Endodermal cell (in vitro differentiated cells): ENCODE results near the gene PXDN. TPM values are rescaled to one million over a fixed set of nuclear protein-coding genes. Genes with fewer than 3 reads are reported as not detected.

Experiments
- DNase-seq: peaks from one replicate; pipeline ENCODE4 v3.0.0-alpha.2; 2017
- H3K27ac ChIP-seq: 2 replicates; pipeline ENCODE4 v1.5.1; 2013; ENCODE audit warnings: mild to moderate bottlenecking, low read depth, low read length, moderate library complexity
- H3K27me3 ChIP-seq: 2 replicates; pipeline ENCODE4 v1.6.1; 2013; ENCODE audit warnings: mild to moderate bottlenecking, low read length, moderate library complexity; ENCODE audit not compliant: insufficient read depth, control insufficient read depth, poor library complexity, severe bottlenecking
- H3K36me3 ChIP-seq: 2 replicates; pipeline ENCODE4 v1.7.0; 2013; ENCODE audit warnings: mild to moderate bottlenecking, low read length, moderate library complexity; ENCODE audit not compliant: control insufficient read depth, insufficient read depth
- H3K4me1 ChIP-seq: one replicate; pipeline ENCODE4 v1.7.0; 2013; ENCODE audit warnings: low read length; ENCODE audit not compliant: control insufficient read depth, insufficient read depth
- H3K4me3 ChIP-seq: 2 replicates; pipeline ENCODE4 v1.5.1; 2013; ENCODE audit warnings: mild to moderate bottlenecking, low read length, moderate library complexity
- H3K9ac ChIP-seq: 2 replicates; pipeline ENCODE4 v1.6.1; 2013; ENCODE audit warnings: mild to moderate bottlenecking, low read length, moderate library complexity; ENCODE audit not compliant: poor library complexity, severe bottlenecking; ENCODE audit errors: extremely low read depth
- H3K9me3 ChIP-seq: 2 replicates; pipeline ENCODE4 v1.6.1; 2013; ENCODE audit warnings: mild to moderate bottlenecking, low read length, moderate library complexity; ENCODE audit not compliant: control insufficient read depth
- H3K27ac Mint-ChIP-seq: 2 replicates; pipeline ENCODE4 v1.8.0; 2020; ENCODE audit warnings: mixed read lengths
- H3K27me3 Mint-ChIP-seq: 2 replicates; pipeline ENCODE4 v1.8.0; 2021; ENCODE audit warnings: mild to moderate bottlenecking, mixed read lengths; ENCODE audit not compliant: insufficient read depth
- H3K36me3 Mint-ChIP-seq: 2 replicates; pipeline ENCODE4 v1.8.0; 2020; ENCODE audit warnings: low read depth, mixed read lengths
- H3K4me1 Mint-ChIP-seq: 2 replicates; pipeline ENCODE4 v1.8.0; 2020; ENCODE audit warnings: mixed read lengths
- H3K4me3 Mint-ChIP-seq: 2 replicates; pipeline ENCODE4 v1.8.0; 2020; ENCODE audit warnings: mild to moderate bottlenecking, moderate library complexity, mixed read lengths
- H3K9me3 Mint-ChIP-seq: 2 replicates; pipeline ENCODE4 v1.8.0; 2020; ENCODE audit warnings: mild to moderate bottlenecking, mixed read lengths
- WGBS, 2 experiments: methylation state at CpG; one replicate each; pipeline versions ENCODE4 v1.1.5 to v1.1.7; 2013; ENCODE audit warnings: missing lambda C conversion rate in 2 of 2, mixed read lengths in 1 of 2; ENCODE audit not compliant: insufficient coverage in 1 of 2, insufficient read length in 1 of 2; 5-methylcytosine and 5-hydroxymethylcytosine counted together
- total RNA-seq, 2 donors: library from RNA; stranded (reverse); fragmentation: NEBNext Ultra II Directional in 1 of 2; extraction: Animal tissue kit (Norgen Biotek cat#: 25700) in 1 of 2; gene quantifications; 2 replicates in 1 of 2; 3 replicates in 1 of 2; pipeline ENCODE4 v1.2.1, GENCODE V29; 2021
- TF ChIP-seq, protein P1 (sequence below): fragments of 200-600 bp; sonication (generic); conservative IDR thresholded peaks from 2 replicates; pipeline ENCODE4 v1.5.0; 2021; ENCODE audit warnings: antibody characterized with exemption, mild to moderate bottlenecking

Gene PXDN
- total RNA-seq, 2 donors from 2014 or later = 212 to 247 TPM

GRCh38 chr2:1661891-1662605, 82.3 kb downstream of the PXDN start:
- TF ChIP-seq, protein P1, sequence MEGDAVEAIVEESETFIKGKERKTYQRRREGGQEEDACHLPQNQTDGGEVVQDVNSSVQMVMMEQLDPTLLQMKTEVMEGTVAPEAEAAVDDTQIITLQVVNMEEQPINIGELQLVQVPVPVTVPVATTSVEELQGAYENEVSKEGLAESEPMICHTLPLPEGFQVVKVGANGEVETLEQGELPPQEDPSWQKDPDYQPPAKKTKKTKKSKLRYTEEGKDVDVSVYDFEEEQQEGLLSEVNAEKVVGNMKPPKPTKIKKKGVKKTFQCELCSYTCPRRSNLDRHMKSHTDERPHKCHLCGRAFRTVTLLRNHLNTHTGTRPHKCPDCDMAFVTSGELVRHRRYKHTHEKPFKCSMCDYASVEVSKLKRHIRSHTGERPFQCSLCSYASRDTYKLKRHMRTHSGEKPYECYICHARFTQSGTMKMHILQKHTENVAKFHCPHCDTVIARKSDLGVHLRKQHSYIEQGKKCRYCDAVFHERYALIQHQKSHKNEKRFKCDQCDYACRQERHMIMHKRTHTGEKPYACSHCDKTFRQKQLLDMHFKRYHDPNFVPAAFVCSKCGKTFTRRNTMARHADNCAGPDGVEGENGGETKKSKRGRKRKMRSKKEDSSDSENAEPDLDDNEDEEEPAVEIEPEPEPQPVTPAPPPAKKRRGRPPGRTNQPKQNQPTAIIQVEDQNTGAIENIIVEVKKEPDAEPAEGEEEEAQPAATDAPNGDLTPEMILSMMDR = no peak
- H3K27ac ChIP-seq = no peak overlapping the region

DNA sequence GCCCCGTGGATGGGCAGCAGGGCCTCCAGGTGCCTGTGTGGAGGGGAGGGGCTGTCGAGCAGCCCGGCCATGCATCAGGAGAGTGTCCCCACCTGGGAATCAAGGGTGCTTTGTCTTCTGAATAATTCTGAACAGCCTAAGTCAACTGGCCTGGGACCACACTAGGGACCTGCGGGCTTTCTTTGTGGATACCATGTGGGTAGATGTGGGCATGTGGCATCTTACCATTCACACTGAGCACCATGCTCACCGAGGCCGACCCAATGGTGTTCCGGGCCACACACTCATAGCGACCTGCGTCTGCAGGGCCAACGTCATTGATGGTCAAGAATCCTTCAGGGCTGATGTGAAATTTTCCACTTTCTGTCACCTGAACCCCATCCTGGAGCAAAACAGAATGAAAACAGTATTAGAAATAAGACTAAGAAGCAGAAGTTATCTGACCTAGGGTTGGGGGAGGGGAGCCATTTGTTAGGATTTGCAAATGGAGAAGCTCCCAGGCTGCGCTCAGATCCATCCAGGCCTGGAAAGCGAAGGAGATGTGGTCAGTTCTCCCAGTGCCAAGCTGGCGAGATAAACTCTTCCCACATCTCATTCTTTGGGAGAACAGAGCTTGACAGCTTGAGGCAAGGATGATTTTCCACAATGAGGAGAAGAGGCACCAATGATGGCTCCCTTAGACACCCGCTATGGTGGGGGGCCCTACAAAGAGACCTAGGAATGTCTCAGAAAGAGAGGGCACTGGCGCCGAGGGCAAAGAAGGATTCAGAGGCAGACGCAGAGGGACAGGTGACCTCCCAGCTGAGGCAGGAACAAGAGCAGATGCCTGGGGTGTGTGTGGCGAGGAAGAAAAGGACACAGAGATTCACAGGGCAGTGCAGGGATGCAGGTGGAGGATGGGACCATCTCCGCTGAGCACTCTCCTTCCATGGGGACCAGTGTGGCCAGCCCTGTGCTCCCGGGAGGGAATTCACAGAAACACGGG, 83.4 kb downstream of the PXDN start:
- H3K36me3 ChIP-seq = peaks cover 69% of the 10 kb centered on the region
- H3K4me1 ChIP-seq = no peaks in the 10 kb centered on the region
- H3K27ac ChIP-seq = no peak overlapping the region
- DNase-seq = peak; percentile 31
- no peak overlapping the region for H3K4me3 ChIP-seq
- no peaks in the 10 kb centered on the region for H3K27me3 ChIP-seq
- Mint-ChIP-seq H3K9me3 (no peaks in the 10 kb centered on the region), H3K27ac (peak overlapping the region; percentile 61), H3K4me1 (no peaks in the 10 kb centered on the region), H3K4me3 (no peak overlapping the region), H3K36me3 (peaks cover 62% of the 10 kb centered on the region), H3K27me3 (no peaks in the 10 kb centered on the region)
- no peaks in the 10 kb centered on the region for H3K9me3 ChIP-seq
- 94 to 99% methylated on average over 15 to 21 of the region's 21 CpGs for WGBS, 2 experiments
- no peak overlapping the region for H3K9ac ChIP-seq
- TF ChIP-seq, protein P1 = no peak

More at GRCh38 chr2:1661891-1662605, 82.3 kb downstream of the PXDN start:
- Mint-ChIP-seq H3K36me3 (peaks cover 65% of the 10 kb centered on the region), H3K9me3 (no peaks in the 10 kb centered on the region), H3K27me3 (no peaks in the 10 kb centered on the region), H3K4me1 (no peaks in the 10 kb centered on the region), H3K4me3 (no peak overlapping the region), H3K27ac (peak overlapping the region; percentile 13)
- no peaks in the 10 kb centered on the region for H3K27me3 ChIP-seq
- no peaks in the 10 kb centered on the region for H3K4me1 ChIP-seq
- no peak overlapping the region for H3K9ac ChIP-seq
- H3K4me3 ChIP-seq = no peak overlapping the region
- whole genome bisulfite sequencing, 2 experiments = 94 to 100% methylated on average over 10 to 19 of the region's 19 CpGs
- H3K9me3 ChIP-seq = no peaks in the 10 kb centered on the region
- peaks cover 77% of the 10 kb centered on the region for H3K36me3 ChIP-seq
- peak; percentile 36 for DNase-seq

- peaks cover 68% of the 10 kb centered on the region for H3K36me3 ChIP-seq
- 95 to 98% methylated on average over 15 to 16 of the region's 16 CpGs for WGBS, 2 experiments
Observed at GRCh38 chr2:1659951-1660565, 84.3 kb downstream of the PXDN start.

More at GRCh38 chr2:1659951-1660565, 84.3 kb downstream of the PXDN start:
- Mint-ChIP-seq H3K27ac (no peak overlapping the region), H3K4me3 (no peak overlapping the region), H3K9me3 (no peaks in the 10 kb centered on the region), H3K36me3 (peaks cover 54% of the 10 kb centered on the region), H3K4me1 (no peaks in the 10 kb centered on the region), H3K27me3 (no peaks in the 10 kb centered on the region)
- H3K4me1 ChIP-seq = no peaks in the 10 kb centered on the region
- no peaks in the 10 kb centered on the region for H3K27me3 ChIP-seq
- H3K4me3 ChIP-seq = no peak overlapping the region
- DNase-seq = peak; percentile 31
- H3K27ac ChIP-seq = no peak overlapping the region
- H3K9me3 ChIP-seq = no peaks in the 10 kb centered on the region
- no peak overlapping the region for H3K9ac ChIP-seq
- TF ChIP-seq, protein P1 = no peak
